NCI-H748 (cell line): ENCODE results near the gene CFAP221.

Experiments used
- DNase-seq: peaks from one replicate; lab custom pipeline; 2025; ENCODE audit not compliant: unreplicated experiment; lab: John Stamatoyannopoulos, UW

CFAP221 gene

GRCh38 chr2:119544075-119544938 lies at the start of gene CFAP221:
CFAP221 (plus strand) TSS chr2:119544449; CDS start chr2:119546132, 1,683 bp downstream.
- peak; percentile 79 for DNase-seq

GRCh38 chr2:119495948-119496347 lies 48.3 kb upstream of the CFAP221 start:
- DNase-seq, result no peak

GRCh38 chr2:119496682-119497081 lies 47.6 kb upstream of the CFAP221 start:
- DNase-seq, result no peak

- DNase-seq, result no peak
These were observed 35.5 kb upstream of the CFAP221 start for GRCh38 chr2:119508756-119509155.

- DNase-seq, result no peak
These were observed 32.3 kb upstream of the CFAP221 start for GRCh38 chr2:119511989-119512388.

GRCh38 chr2:119512946-119513345 lies 31.3 kb upstream of the CFAP221 start:
- no peak for DNase-seq

GRCh38 chr2:119513832-119514231 lies 30.4 kb upstream of the CFAP221 start:
- DNase-seq, result no peak

GRCh38 chr2:119516121-119516520 lies 28.1 kb upstream of the CFAP221 start:
- DNase-seq, result no peak

- peak; percentile 36 for DNase-seq
These were observed 26.8 kb upstream of the CFAP221 start for GRCh38 chr2:119517433-119517832.

GRCh38 chr2:119518401-119519056 lies 25.7 kb upstream of the CFAP221 start:
- no peak for DNase-seq

GRCh38 chr2:119519057-119519408 lies 25.2 kb upstream of the CFAP221 start:
- DNase-seq, result no peak

GRCh38 chr2:119520696-119521432 lies 23.4 kb upstream of the CFAP221 start:
- peak; percentile 38 for DNase-seq

- DNase-seq, result no peak
These were observed 22.7 kb upstream of the CFAP221 start for GRCh38 chr2:119521433-119522050.

GRCh38 chr2:119522671-119523070 lies 21.6 kb upstream of the CFAP221 start:
- DNase-seq, result no peak

GRCh38 chr2:119523383-119523951 lies 20.8 kb upstream of the CFAP221 start:
- DNase-seq, result no peak

GRCh38 chr2:119523952-119524694 lies 20.1 kb upstream of the CFAP221 start, which contains the start of gene SCTR:
SCTR (minus strand) TSS chr2:119524483; CDS start chr2:119524226, 257 bp downstream.
- peak; percentile 45 for DNase-seq

- DNase-seq, result no peak
These were observed 18.6 kb upstream of the CFAP221 start for GRCh38 chr2:119525614-119526013.

GRCh38 chr2:119527999-119528398 lies 16.2 kb upstream of the CFAP221 start:
- DNase-seq, result no peak

- no peak for DNase-seq
These were observed 13.0 kb upstream of the CFAP221 start for GRCh38 chr2:119531292-119531691.

GRCh38 chr2:119533560-119533959 lies 10.7 kb upstream of the CFAP221 start:
- DNase-seq, result no peak
